Loucy (cell line): ENCODE results near the gene TTC9B.

ENCODE experiments used
- H2AFZ ChIP-seq: fragments of 200-600 bp; sonication (generic); 2 replicates; pipeline ENCODE4 v1.6.0; 2016; ENCODE audit warnings: antibody characterized with exemption, mild to moderate bottlenecking, low read length, moderate library complexity
- H3F3A ChIP-seq: fragments of 200-600 bp; 2 replicates; pipeline ENCODE4 v1.6.0; 2016; ENCODE audit warnings: antibody characterized with exemption, low read depth, mild to moderate bottlenecking
- H3K27me3 ChIP-seq: fragments of 200-600 bp; sonication (generic); 2 replicates; pipeline ENCODE4 v1.6.1; 2014; ENCODE audit warnings: low read length, mild to moderate bottlenecking; ENCODE audit not compliant: insufficient read depth, poor library complexity, severe bottlenecking
- H3K36me3 ChIP-seq: fragments of 200-600 bp; sonication (generic); 2 replicates; pipeline ENCODE4 v1.6.1; 2016; ENCODE audit warnings: low read length; ENCODE audit not compliant: insufficient read depth
- H3K4me1 ChIP-seq: fragments of 200-600 bp; sonication (generic); 2 replicates; pipeline ENCODE4 v1.5.1; 2014; ENCODE audit warnings: low read length, mild to moderate bottlenecking; ENCODE audit not compliant: insufficient read depth, poor library complexity, severe bottlenecking
- H3K4me2 ChIP-seq: fragments of 200-600 bp; sonication (generic); 2 replicates; pipeline ENCODE4 v1.6.0; 2014; ENCODE audit warnings: antibody characterized with exemption, low read length, low read depth, mild to moderate bottlenecking; ENCODE audit not compliant: poor library complexity, severe bottlenecking
- H3K4me3 ChIP-seq: fragments of 200-600 bp; sonication (generic); 2 replicates; pipeline ENCODE4 v1.5.1; 2014; ENCODE audit warnings: low read length, mild to moderate bottlenecking, mixed read lengths; ENCODE audit not compliant: poor library complexity, severe bottlenecking
- H3K79me2 ChIP-seq: fragments of 200-600 bp; sonication (generic); 2 replicates; pipeline ENCODE4 v1.6.1; 2014; ENCODE audit warnings: low read length; ENCODE audit not compliant: insufficient read depth
- H3K9ac ChIP-seq: fragments of 200-600 bp; sonication (generic); 2 replicates; pipeline ENCODE4 v1.6.0; 2014; ENCODE audit warnings: mild to moderate bottlenecking, low read depth, low read length, moderate library complexity; ENCODE audit not compliant: poor library complexity, severe bottlenecking
- H3K9me2 ChIP-seq: fragments of 200-600 bp; sonication (generic); replicated peaks from 2 replicates; pipeline ENCODE4 v1.6.1; 2016; ENCODE audit warnings: low read depth, low read length, mixed read lengths
- H3K9me3 ChIP-seq: fragments of 200-600 bp; sonication (generic); 2 replicates; pipeline ENCODE4 v1.6.1; 2014; ENCODE audit warnings: mild to moderate bottlenecking, antibody characterized with exemption, low read length, low read depth; ENCODE audit not compliant: insufficient read depth
- H4K20me1 ChIP-seq: fragments of 200-600 bp; sonication (generic); 2 replicates; pipeline ENCODE4 v1.6.0; 2014; ENCODE audit warnings: antibody characterized with exemption, low read length, mild to moderate bottlenecking; ENCODE audit not compliant: insufficient read depth, poor library complexity, severe bottlenecking
- CTCF ChIP-seq: fragments of 200-600 bp; sonication (generic); conservative IDR thresholded peaks from 2 replicates; pipeline ENCODE4 v1.5.1; 2014; ENCODE audit warnings: mild to moderate bottlenecking, antibody characterized with exemption, low read length
- EZH2phosphoT487 ChIP-seq: fragments of 200-600 bp; IDR thresholded peaks from 2 replicates; pipeline ENCODE4 v1.6.1; 2018; ENCODE audit warnings: antibody characterized with exemption, mild to moderate bottlenecking, moderate library complexity, borderline replicate concordance

The TTC9B gene

GRCh38 chr19:40255619-40256166 is 37.5 kb upstream of the TTC9B start:
- H3K4me2 ChIP-seq, result no peak overlapping the region
- no peaks in the 10 kb centered on the region for H3K4me1 ChIP-seq
- H3K79me2 ChIP-seq, result peaks cover 41% of the 10 kb centered on the region; the same call in 1 of the 2 replicates
- peaks cover 8% of the 10 kb centered on the region for H4K20me1 ChIP-seq
- H3K4me3 ChIP-seq, result no peak overlapping the region
- no peaks in the 10 kb centered on the region for H3K9me2 ChIP-seq
- no peaks in the 10 kb centered on the region for H3F3A ChIP-seq
- no peak overlapping the region for H2AFZ ChIP-seq
- no peaks in the 10 kb centered on the region for H3K9me3 ChIP-seq
- no peaks in the 10 kb centered on the region for H3K27me3 ChIP-seq
- peaks cover 58% of the 10 kb centered on the region; the same call in 1 of the 2 replicates for H3K36me3 ChIP-seq
- TF ChIP-seq CTCF (no peak), EZH2phosphoT487 (no peak)
- no peak overlapping the region for H3K9ac ChIP-seq

GRCh38 chr19:40254714-40255418 is 36.7 kb upstream of the TTC9B start:
- no peaks in the 10 kb centered on the region for H3K9me2 ChIP-seq
- H3K4me1 ChIP-seq, result no peaks in the 10 kb centered on the region
- no peaks in the 10 kb centered on the region for H3F3A ChIP-seq
- H3K27me3 ChIP-seq, result no peaks in the 10 kb centered on the region
- H3K4me2 ChIP-seq, result no peak overlapping the region
- no peak for TF ChIP-seq CTCF
- TF ChIP-seq EZH2phosphoT487, result no peak
- H3K9ac ChIP-seq, result no peak overlapping the region
- H4K20me1 ChIP-seq, result peaks cover 7% of the 10 kb centered on the region
- no peak overlapping the region for H3K4me3 ChIP-seq
- H3K9me3 ChIP-seq, result no peaks in the 10 kb centered on the region
- H3K79me2 ChIP-seq, result peaks cover 35% of the 10 kb centered on the region; the same call in 1 of the 2 replicates
- H2AFZ ChIP-seq, result no peak overlapping the region
- H3K36me3 ChIP-seq, result peaks cover 61% of the 10 kb centered on the region; the same call in 1 of the 2 replicates

GRCh38 chr19:40253611-40254092 is 35.5 kb upstream of the TTC9B start:
- no peak overlapping the region for H3K9ac ChIP-seq
- no peak overlapping the region for H3K4me3 ChIP-seq
- H3K27me3 ChIP-seq, result no peaks in the 10 kb centered on the region
- H3K36me3 ChIP-seq, result peaks cover 70% of the 10 kb centered on the region; the same call in 1 of the 2 replicates
- no peaks in the 10 kb centered on the region for H3K9me3 ChIP-seq
- no peak overlapping the region for H2AFZ ChIP-seq
- no peaks in the 10 kb centered on the region for H4K20me1 ChIP-seq
- H3K4me1 ChIP-seq, result no peaks in the 10 kb centered on the region
- H3K9me2 ChIP-seq, result no peaks in the 10 kb centered on the region
- H3K79me2 ChIP-seq, result peaks cover 23% of the 10 kb centered on the region; the same call in 1 of the 2 replicates
- H3K4me2 ChIP-seq, result no peak overlapping the region
- TF ChIP-seq CTCF, result no peak
- TF ChIP-seq EZH2phosphoT487, result no peak
- H3F3A ChIP-seq, result no peaks in the 10 kb centered on the region
